ENCODE measurements around the gene POLG. TPM values are rescaled to one million over a fixed set of nuclear protein-coding genes. Genes with fewer than 3 reads are reported as not detected.

Gene POLG
- 83.1 and 111 TPM in 2 replicates for total RNA-seq

GRCh38 chr15:89334510-89335297 is at the start of gene POLG:
Gene POLG, minus strand, starts transcription at chr15:89334824. Its CDS starts 1,070 bp downstream, at chr15:89333754.

Other genes with a start within 250 kb of the POLG start
- gene ABHD2, start 246.4 kb downstream of the POLG start, total RNA-seq = 29.1 and 32.9 TPM in 2 replicates
- gene RLBP1, start 113.2 kb downstream of the POLG start, total RNA-seq = not detected in 2 replicates
- 19.9 and 39.7 TPM in 2 replicates for gene FANCI, start 90.8 kb downstream of the POLG start, total RNA-seq
- not detected in 2 replicates for gene RHCG, start 161.8 kb upstream of the POLG start, total RNA-seq
- 3.2 and 4.3 TPM in 2 replicates for gene TICRR, start 240.6 kb upstream of the POLG start, total RNA-seq